HT-29 (cell line): ENCODE results near the gene YEATS2. TPM values are rescaled to one million over a fixed set of nuclear protein-coding genes. Genes with fewer than 3 reads are reported as not detected.
"Not testable (repeated sequence)": the region's sequence is repeated elsewhere in the genome, so short reads cannot be mapped to it uniquely, and the experiment has no call there.

Source experiments
- DNase-seq: peaks from one replicate; pipeline ENCODE4 v3.0.0-alpha.2; 2015; ENCODE audit warnings: low spot score
- total RNA-seq: library from RNA; depleted of rRNA; stranded (reverse); fragments of >200 nt; shearing (Covaris generic); gene quantifications from 2 replicates; pipeline ENCODE4 v1.2.3, GENCODE V29; 2014

The YEATS2 gene
- total RNA-seq, 1 experiment from 2014 or later, result 16.1 TPM

GRCh38 chr3:183711516-183711915, 13.9 kb downstream of the YEATS2 start:
- no peak for DNase-seq

DNA sequence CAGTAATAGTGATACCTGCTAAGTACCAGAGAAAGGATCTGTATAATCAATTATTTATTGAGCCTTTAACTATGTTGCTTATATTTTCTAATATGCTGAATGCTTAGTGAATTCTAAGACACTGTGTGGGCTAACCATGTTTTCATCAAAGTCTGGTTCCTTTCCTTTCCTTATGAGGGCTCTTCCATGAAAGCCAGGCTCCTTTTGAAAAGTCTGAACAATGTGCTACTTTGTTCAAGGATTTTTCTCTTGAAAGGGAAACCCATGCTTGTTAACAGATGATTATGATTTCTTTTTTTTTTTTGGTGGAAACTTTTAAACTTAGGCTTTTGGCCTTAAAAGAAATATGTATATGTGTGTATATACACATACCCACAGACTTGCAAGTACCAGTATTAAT, 17.0 kb downstream of the YEATS2 start:
- no peak for DNase-seq

GRCh38 chr3:183718012-183718411, 20.4 kb downstream of the YEATS2 start:
- DNase-seq, result no peak

DNA sequence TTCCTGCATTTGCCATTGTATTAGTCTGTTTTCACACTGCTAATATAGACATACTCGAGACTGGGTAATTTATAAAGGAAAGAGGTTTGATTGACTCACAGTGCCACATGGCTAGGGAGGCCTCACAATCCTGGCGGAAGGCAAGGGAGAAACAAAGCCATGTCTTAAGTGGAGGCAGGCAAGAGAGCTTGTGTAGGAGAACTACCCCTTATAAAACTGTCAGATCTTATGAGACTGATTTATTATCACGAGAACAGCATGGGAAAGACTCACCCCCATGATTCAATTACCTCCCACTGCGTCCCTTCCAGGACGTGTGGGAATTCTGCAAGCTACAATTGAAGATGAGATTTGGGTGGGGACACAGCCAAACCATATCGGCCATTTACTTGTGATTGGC, 27.8 kb downstream of the YEATS2 start:
- DNase-seq, result no peak

GRCh38 chr3:183728204-183728603, 30.6 kb downstream of the YEATS2 start:
- no peak for DNase-seq

- no peak for DNase-seq
Observed at GRCh38 chr3:183730361-183730760, 32.8 kb downstream of the YEATS2 start.

DNA sequence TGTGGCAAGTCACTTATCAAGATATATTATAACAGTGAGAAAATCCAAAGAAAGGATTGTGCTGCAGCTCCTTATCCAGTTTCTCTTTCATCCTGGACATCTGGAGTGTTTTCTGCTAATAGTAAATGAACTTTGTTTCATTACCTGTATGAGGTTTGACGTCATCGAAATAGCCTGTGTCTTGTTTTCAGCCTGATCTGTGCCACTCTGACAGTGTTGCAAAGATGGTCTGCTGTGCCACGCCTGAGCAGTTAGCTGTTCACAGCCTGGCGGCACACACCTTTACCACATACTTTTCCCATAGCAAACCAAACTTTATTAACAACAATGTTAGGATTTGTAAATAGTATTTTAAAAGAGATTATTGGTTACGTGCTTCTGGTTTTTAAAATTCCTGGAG, 34.0 kb downstream of the YEATS2 start:
- no peak for DNase-seq

DNA sequence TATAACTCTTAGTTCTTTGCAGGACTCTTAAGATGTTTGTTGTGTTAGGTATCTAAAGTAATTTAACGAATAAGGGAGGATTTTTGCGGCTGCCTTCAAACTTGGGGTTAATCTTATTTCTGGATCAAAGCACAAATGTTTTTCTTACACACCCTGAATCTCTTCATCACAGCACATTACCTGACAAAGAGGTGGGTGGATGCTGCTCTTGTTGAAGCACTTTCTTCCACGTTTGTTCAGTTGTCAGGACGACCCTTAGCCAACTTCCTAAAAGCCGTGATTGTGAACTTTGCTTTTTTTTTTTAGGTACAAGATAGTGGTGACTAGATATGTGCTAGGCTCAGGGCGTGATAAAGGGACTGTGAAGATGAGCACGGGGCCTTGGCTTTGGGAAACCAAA, 36.0 kb downstream of the YEATS2 start:
- no peak for DNase-seq

DNA sequence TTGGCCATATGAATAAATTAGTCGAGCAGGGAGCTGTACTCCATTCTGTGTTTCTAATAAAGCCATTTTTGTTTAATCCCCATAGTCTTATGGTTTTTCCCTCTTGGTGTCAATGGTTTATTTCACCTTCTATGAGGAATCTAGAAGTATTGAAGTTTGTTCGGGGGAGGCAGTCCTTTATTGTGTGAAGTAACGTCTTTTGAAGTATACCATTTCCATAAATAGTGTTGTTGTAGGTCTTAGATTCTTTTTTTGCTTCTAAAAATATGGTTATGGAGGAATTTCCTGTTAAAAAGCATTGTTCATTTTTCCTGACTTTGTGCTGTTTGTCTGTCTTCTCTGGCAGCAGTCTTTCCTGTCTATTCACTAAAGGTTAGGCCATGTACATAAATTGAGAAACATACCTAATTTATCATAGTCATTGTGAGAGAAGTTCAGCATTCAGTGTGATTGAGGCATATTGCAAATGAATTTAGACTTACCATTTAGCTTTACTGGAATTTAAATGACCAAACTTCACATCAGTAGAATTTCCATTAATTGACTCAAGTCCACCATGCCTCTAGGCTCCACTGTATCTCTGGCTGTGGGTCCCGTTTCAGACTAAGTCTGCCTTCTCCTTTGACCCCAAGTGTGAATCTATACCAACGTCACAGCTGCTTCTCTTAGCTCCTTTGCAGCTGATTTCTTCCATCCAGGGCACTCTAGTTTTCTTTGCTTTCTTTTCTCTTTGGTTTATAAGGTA, 37.3 kb downstream of the YEATS2 start:
- DNase-seq, result no peak

DNA sequence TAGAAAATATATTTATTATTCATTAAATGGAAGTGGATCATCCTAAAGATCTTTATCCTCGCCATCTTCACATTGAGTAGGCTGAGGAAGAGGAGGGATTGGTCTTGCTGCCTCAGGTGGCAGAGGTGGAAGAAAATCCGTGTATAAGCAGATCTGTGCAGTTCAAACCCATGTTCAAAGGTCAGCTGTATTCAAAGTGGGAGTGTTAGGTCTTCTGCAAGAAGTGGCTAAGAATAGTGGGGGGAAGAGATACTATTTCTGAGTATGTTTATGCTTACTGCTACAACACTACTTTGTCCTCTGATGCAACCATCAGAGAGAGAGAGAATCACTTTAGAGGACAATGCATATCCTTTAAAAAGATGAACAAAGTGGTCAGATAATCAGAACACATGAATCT, 39.5 kb downstream of the YEATS2 start:
- no peak for DNase-seq

GRCh38 chr3:183740154-183740553, 42.6 kb downstream of the YEATS2 start:
- DNase-seq, result not testable (repeated sequence)

- DNase-seq, result no peak
Observed at GRCh38 chr3:183743231-183743630, 45.6 kb downstream of the YEATS2 start.

GRCh38 chr3:183745300-183746098, 47.9 kb downstream of the YEATS2 start:
- DNase-seq, result no peak

DNA sequence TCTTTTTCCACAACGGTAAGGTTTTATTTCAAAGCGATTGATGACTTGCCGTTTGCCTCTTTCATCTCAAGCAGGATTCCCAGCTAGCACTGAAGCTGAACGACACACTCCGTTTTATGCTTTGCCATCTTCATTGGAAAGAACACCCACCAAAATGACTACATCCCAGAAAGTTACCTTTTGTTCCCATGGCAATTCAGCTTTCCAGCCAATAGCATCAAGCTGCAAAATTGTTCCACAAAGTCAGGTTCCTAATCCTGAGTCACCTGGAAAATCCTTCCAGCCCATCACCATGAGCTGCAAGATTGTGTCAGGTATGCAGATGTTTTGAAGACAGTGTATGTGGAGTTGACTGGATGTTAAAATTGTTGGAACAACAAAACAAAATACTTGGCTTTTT, 56.5 kb downstream of the YEATS2 start:
- no peak for DNase-seq

GRCh38 chr3:183762304-183762703, 64.7 kb downstream of the YEATS2 start:
- no peak for DNase-seq

- DNase-seq, result peak; percentile 47
Observed at GRCh38 chr3:183764847-183765731, 67.5 kb downstream of the YEATS2 start.

- no peak for DNase-seq
Observed at GRCh38 chr3:183766107-183766506, 68.5 kb downstream of the YEATS2 start.

GRCh38 chr3:183766745-183767606, 69.4 kb downstream of the YEATS2 start:
- peak; percentile 82 for DNase-seq

DNA sequence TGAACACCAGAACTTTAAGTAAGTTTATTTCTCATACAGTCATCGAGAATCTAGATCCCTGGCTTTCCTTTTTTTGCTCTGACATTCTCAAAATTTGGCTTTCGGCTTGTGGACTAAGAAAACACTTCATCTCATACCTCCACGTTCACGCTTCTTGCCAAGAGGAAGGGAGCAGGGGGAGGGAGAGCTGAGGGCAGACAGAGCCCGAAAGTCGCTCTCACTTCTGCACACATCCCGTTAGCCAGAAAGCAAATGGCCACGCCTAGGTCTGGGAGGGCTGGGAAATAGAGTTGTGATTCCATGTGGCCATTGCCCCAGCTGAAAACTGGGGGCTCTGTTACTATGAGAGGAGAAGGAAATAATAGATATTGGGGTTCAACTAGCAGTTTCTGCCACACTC, 70.5 kb downstream of the YEATS2 start:
- DNase-seq, result no peak

DNA sequence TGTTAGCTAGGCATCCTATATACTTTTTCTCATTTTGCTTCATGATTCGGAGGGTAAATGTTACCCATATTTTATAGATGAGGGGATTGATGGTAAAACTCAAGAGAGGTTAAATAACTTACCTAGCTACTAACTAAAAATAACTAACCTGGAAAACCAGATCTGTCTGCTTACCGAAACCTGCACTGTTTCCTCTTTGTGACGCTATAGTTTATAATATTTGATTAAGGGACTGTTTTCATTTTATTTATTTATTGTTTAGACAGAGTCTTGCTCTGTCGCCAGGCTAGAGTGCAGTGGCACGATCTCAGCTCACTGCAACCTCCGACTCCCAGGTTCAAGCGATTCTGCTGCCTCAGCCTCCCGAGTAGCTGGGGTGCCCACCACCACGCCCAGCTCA, 71.9 kb downstream of the YEATS2 start:
- DNase-seq, result no peak

DNA sequence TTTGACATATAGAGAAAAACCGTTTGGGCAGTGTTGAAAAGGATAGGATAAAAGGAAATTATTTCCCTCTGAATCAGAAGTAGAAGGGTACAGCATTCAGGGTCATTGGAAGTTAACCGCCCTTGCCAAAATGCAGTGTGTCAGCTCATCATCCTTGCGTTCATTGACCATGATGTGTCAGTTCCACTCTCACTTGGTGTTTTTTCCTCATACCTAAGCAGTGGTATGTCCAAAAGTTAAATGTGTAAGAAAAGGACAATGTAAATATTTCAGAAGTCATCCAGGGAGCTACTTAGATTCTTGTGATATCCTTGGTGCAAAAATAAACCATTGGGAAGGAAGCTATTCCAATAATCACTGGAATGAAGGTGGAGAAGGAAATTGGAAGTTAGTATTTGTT, 77.0 kb downstream of the YEATS2 start:
- no peak for DNase-seq
